SK-N-SH (cell line): Measurements from ENCODE around the gene FAM131B. TPM values are rescaled to one million over a fixed set of nuclear protein-coding genes. Genes with fewer than 3 reads are reported as not detected.

ENCODE experiments used
- CTCF ChIA-PET: fragments of 300-600, 350-600 bp; formaldehyde crosslinking; extraction: SDS; loops from one replicate; lab custom pipeline; 2021; lab: Yijun Ruan, JAX
- POLR2A ChIA-PET: fragments of 350-600 bp; sonication (Branson Sonifier 250); formaldehyde crosslinking; extraction: SDS; loops from one replicate; lab custom pipeline; 2020; ENCODE audit warnings: antibody characterized with exemption, inconsistent platforms; lab: Yijun Ruan, JAX
- DNase-seq: peaks from one replicate; pipeline ENCODE4 v3.0.0; 2012
- H2AFZ ChIP-seq: fragments of 200-600 bp; sonication (generic); 2 replicates; pipeline ENCODE4 v1.8.1; 2016; ENCODE audit warnings: antibody characterized with exemption, mild to moderate bottlenecking, low read depth
- H3F3A ChIP-seq: fragments of 200-600 bp; sonication (generic); replicated peaks from 2 replicates; pipeline ENCODE3; 2016; ENCODE audit warnings: antibody characterized with exemption, mild to moderate bottlenecking; ENCODE audit not compliant: insufficient read depth
- H3K27ac ChIP-seq, 2 experiments: fragments of 200-500 bp in 1 of 2; fragments of 200-600 bp in 1 of 2; sonication (Bioruptor generic) in 1 of 2; sonication (generic), shearing (Covaris generic) in 1 of 2; 2 replicates each; pipeline versions ENCODE4 v1.5.1 to v1.6.1; 2014 to 2016; ENCODE audit warnings: low read depth in 2 of 2, inconsistent platforms in 1 of 2, low read length in 1 of 2, mild to moderate bottlenecking in 1 of 2, mixed read lengths in 1 of 2
- H3K27me3 ChIP-seq: fragments of 200-600 bp; sonication (generic), shearing (Covaris generic); 2 replicates; pipeline ENCODE4 v1.6.1; 2016; ENCODE audit warnings: mixed run types; ENCODE audit not compliant: insufficient read depth
- H3K36me3 ChIP-seq, 2 experiments: fragments of 200-500 bp in 1 of 2; fragments of 200-600 bp in 1 of 2; sonication (Bioruptor generic) in 1 of 2; sonication (generic) in 1 of 2; replicated peaks in 1 of 2; 2 replicates each; pipeline versions ENCODE3 to v1.5.1; 2014 to 2016; ENCODE audit warnings: low read length in 1 of 2, mild to moderate bottlenecking in 1 of 2; ENCODE audit not compliant: insufficient read depth in 2 of 2, control insufficient read depth in 1 of 2
- H3K4me1 ChIP-seq, 2 experiments: fragments of 200-500 bp in 1 of 2; fragments of 200-600 bp in 1 of 2; sonication (Bioruptor generic) in 1 of 2; sonication (generic), shearing (Covaris generic) in 1 of 2; 2 replicates each; pipeline versions ENCODE4 v1.5.1 to v1.6.1; 2014 to 2016; ENCODE audit warnings: low read depth in 1 of 2, low read length in 1 of 2, mixed run types in 1 of 2; ENCODE audit not compliant: insufficient read depth in 2 of 2, control insufficient read depth in 1 of 2
- H3K4me2 ChIP-seq: fragments of 200-600 bp; sonication (generic), shearing (Covaris generic); 2 replicates; pipeline ENCODE4 v1.6.1; 2017; ENCODE audit warnings: mixed run types
- H3K4me3 ChIP-seq, 2 experiments: fragments of 200-500 bp in 1 of 2; fragments of 200-600 bp in 1 of 2; sonication (Bioruptor generic) in 1 of 2; sonication (generic), shearing (Covaris generic) in 1 of 2; 2 replicates each; pipeline versions ENCODE4 v1.5.1 to v1.8.1; 2014 to 2016; ENCODE audit warnings: low read depth in 2 of 2, inconsistent platforms in 1 of 2, low read length in 1 of 2, mild to moderate bottlenecking in 1 of 2, mixed read lengths in 1 of 2, moderate library complexity in 1 of 2
- H3K79me2 ChIP-seq: fragments of 200-600 bp; sonication (generic); 2 replicates; pipeline ENCODE4 v1.8.1; 2017; ENCODE audit warnings: mild to moderate bottlenecking; ENCODE audit not compliant: insufficient read depth
- H3K9ac ChIP-seq: fragments of 200-600 bp; sonication (generic); 2 replicates; pipeline ENCODE4 v1.6.1; 2017; ENCODE audit warnings: mixed run types
- H3K9me2 ChIP-seq: fragments of 200-600 bp; sonication (generic); 2 replicates; pipeline ENCODE4 v1.6.1; 2017; ENCODE audit warnings: mixed run types
- H3K9me3 ChIP-seq: fragments of 200-600 bp; sonication (generic); 2 replicates; pipeline ENCODE4 v1.6.1; 2017; ENCODE audit warnings: mixed run types, mild to moderate bottlenecking, moderate library complexity
- H4K20me1 ChIP-seq: fragments of 200-600 bp; sonication (generic); 2 replicates; pipeline ENCODE4 v1.6.1; 2017; ENCODE audit warnings: mild to moderate bottlenecking, mixed run types; ENCODE audit not compliant: insufficient read depth
- CHD2 ChIP-seq: fragments of 150-350 bp; IDR thresholded peaks from 2 replicates; pipeline ENCODE4 v1.6.1; 2018; ENCODE audit warnings: low read length; ENCODE audit not compliant: partially characterized antibody
- ELF1 ChIP-seq: IDR thresholded peaks from 2 replicates; pipeline ENCODE4 v1.4.0; 2012
- EP300 ChIP-seq, 2 experiments: IDR thresholded peaks; 2 replicates each; pipeline versions ENCODE4 v1.4.0 to v1.6.1; 2012; ENCODE audit warnings: borderline replicate concordance in 1 of 2, low read depth in 1 of 2, low read length in 1 of 2
- FOSL2 ChIP-seq: IDR thresholded peaks from 2 replicates; pipeline ENCODE4 v1.4.0; 2012; ENCODE audit warnings: low read depth, mild to moderate bottlenecking, moderate library complexity, borderline replicate concordance
- FOXJ3 ChIP-seq: sonication (generic); formaldehyde crosslinking; IDR thresholded peaks from 2 replicates; pipeline ENCODE4 v1.5.1; 2020; ENCODE audit warnings: mild to moderate bottlenecking, missing genetic modification reagents
- FOXM1 ChIP-seq: IDR thresholded peaks from 2 replicates; pipeline ENCODE4 v1.4.0; 2012; ENCODE audit warnings: low read depth, mild to moderate bottlenecking
- IRF3 ChIP-seq: fragments of 150-350 bp; IDR thresholded peaks from 2 replicates; pipeline ENCODE4 v1.6.1; 2016; ENCODE audit warnings: mild to moderate bottlenecking, low read depth, low read length
- JUND ChIP-seq: IDR thresholded peaks from 2 replicates; pipeline ENCODE4 v1.4.0; 2012
- NFIC ChIP-seq: IDR thresholded peaks from 2 replicates; pipeline ENCODE4 v1.4.0; 2012; ENCODE audit warnings: borderline replicate concordance
- NRF1 ChIP-seq: IDR thresholded peaks from 2 replicates; pipeline ENCODE4 v1.6.1; 2012; ENCODE audit warnings: low read depth, mild to moderate bottlenecking, low read length
- POLR2AphosphoS5 ChIP-seq: IDR thresholded peaks from 2 replicates; pipeline ENCODE4 v1.6.1; 2012; ENCODE audit warnings: low read depth, low read length
- RFX5 ChIP-seq: IDR thresholded peaks from 2 replicates; pipeline ENCODE4 v1.6.1; 2012; ENCODE audit warnings: mild to moderate bottlenecking, improper control_type of control experiment, low read length
- RXRA ChIP-seq: IDR thresholded peaks from 2 replicates; pipeline ENCODE4 v1.4.0; 2012; ENCODE audit warnings: low read depth, mild to moderate bottlenecking, borderline replicate concordance
- SIN3A ChIP-seq: IDR thresholded peaks from 2 replicates; pipeline ENCODE4 v1.6.1; 2012; ENCODE audit warnings: low read depth, mild to moderate bottlenecking, low read length, moderate library complexity, borderline replicate concordance
- SMC3 ChIP-seq: IDR thresholded peaks from 2 replicates; pipeline ENCODE4 v1.6.1; 2012; ENCODE audit warnings: low read depth, low read length, improper control_type of control experiment
- TAF1 ChIP-seq: IDR thresholded peaks from 2 replicates; pipeline ENCODE4 v1.6.1; 2012; ENCODE audit warnings: low read depth, mild to moderate bottlenecking, low read length, moderate library complexity, borderline replicate concordance
- TCF12 ChIP-seq: IDR thresholded peaks from 2 replicates; pipeline ENCODE4 v1.4.0; 2012
- TEAD4 ChIP-seq: IDR thresholded peaks from 2 replicates; pipeline ENCODE4 v1.4.0; 2012; ENCODE audit warnings: mild to moderate bottlenecking, borderline replicate concordance; ENCODE audit not compliant: insufficient read depth
- YY1 ChIP-seq: IDR thresholded peaks from 2 replicates; pipeline ENCODE4 v1.4.0; 2012; ENCODE audit warnings: low read depth, mild to moderate bottlenecking
- whole genome bisulfite sequencing: methylation state at CpG from one replicate; pipeline ENCODE4 v1.1.6; 2017; ENCODE audit warnings: low lambda C conversion rate; 5-methylcytosine and 5-hydroxymethylcytosine counted together
- polyA plus RNA-seq, 3 experiments: library from polyadenylated mRNA; depleted of rRNA; stranded (reverse); fragments of >200 nt; gene quantifications; 2 replicates each; pipeline ENCODE4 v1.2.3, GENCODE V29; 2012
- TF ChIP-seq, protein P1 (sequence below): IDR thresholded peaks from 2 replicates; pipeline ENCODE4; 2012
- TF ChIP-seq, protein P2 (sequence below): IDR thresholded peaks from 2 replicates; pipeline ENCODE4 v1.4.0; 2012; ENCODE audit warnings: low read depth

The FAM131B gene
- polyA plus RNA-seq, 1 of the 3 experiments (the other 2 are of a cell fraction) = 43.6 TPM

GRCh38 chr7:143382126-143382790 lies 19.7 kb upstream of the FAM131B start:
- Histone ChIP-seq H3K9me3 (no peaks in the 10 kb centered on the region), H3K4me1 (peaks cover 23 to 54% of the 10 kb centered on the region in 2 experiments; a peak in 3 of 4 replicates), H3K9ac (peak overlapping the region; percentile 99), H4K20me1 (peaks cover 54% of the 10 kb centered on the region), H3K4me3 (peak overlapping the region; percentile 79 to 99), H3K4me2 (peak overlapping the region; percentile 100), H3K79me2 (peaks cover 98% of the 10 kb centered on the region), H3K27ac (peak overlapping the region; percentile 91 to 100), H3K36me3 (peaks cover 23 to 45% of the 10 kb centered on the region in 2 experiments), H3F3A (peaks cover 25% of the 10 kb centered on the region), H3K27me3 (no peaks in the 10 kb centered on the region), H2AFZ (no peak overlapping the region), H3K9me2 (no peaks in the 10 kb centered on the region)
- POLR2A ChIA-PET = interaction anchor here (0.7 kb wide), 2 partner anchors 94 to 119 kb away, joined by 4 read pairs; partner anchors contain the start of genes CASP2 and GSTK1
- CTCF ChIA-PET = interaction anchor here (1.0 to 5.8 kb wide), 6 partner anchors 12 to 794 kb away, joined by 3 to 50 read pairs (median 10); no protein-coding TSS in a partner anchor
- DNase-seq = no peak
- 17% methylated on average over 18 of the region's 21 CpGs for WGBS
- TF ChIP-seq SMC3 (no peak), SIN3A (0 out of 2 replicates have a peak, but pooled peaks have one; percentile 5), TEAD4 (peak; percentile 2; the same call in 1 of the 2 replicates)

DNA sequence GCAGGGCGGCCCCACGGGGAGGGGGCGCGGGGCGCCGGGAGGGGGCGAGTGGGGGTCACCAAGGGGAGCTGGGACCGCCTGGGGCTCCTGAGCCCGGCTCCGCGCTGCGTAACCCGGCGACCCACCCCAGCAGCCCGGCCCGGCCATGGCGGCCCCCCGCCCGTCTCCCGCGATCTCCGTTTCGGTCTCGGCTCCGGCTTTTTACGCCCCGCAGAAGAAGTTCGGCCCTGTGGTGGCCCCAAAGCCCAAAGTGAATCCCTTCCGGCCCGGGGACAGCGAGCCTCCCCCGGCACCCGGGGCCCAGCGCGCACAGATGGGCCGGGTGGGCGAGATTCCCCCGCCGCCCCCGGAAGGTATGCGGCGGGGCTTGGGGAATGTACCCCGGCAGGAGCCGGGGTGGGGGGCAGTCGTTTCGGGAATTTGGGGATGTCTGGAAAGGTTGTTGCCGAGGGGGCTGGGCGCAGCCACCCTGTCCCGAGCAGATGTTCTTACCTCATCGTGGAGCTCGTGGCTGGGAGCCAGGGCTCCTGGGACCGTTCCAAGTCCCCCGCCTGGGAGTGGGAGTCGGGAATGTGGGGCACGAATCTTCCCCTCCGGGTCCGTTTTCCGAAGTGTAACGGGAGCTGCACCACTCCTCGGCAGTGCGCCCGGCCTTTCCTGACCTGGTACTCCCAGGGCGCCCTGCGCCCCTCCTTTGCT lies 19.1 kb upstream of the FAM131B start:
- no peak for TF ChIP-seq FOXM1
- TF ChIP-seq TEAD4 = peak; percentile 7; the same call in 1 of the 2 replicates
- TF ChIP-seq ELF1 = no peak
- no peak for TF ChIP-seq RFX5
- peak; percentile 66 for TF ChIP-seq SIN3A
- TF ChIP-seq TAF1 = no peak; the same call in 1 of the 2 replicates
- TF ChIP-seq NFIC = peak; percentile 96
- peak in 1 of 2 experiments; percentile 36; a peak in 1 of 4 replicates for TF ChIP-seq EP300 (IDR thresholded peaks at IDR 0.05; ENCODE audit: borderline replicate concordance in 1 of 2, low read depth in 1 of 2, low read length in 1 of 2)
- TF ChIP-seq JUND = peak; percentile 1; the same call in 1 of the 2 replicates
- TF ChIP-seq NRF1 = no peak
- TF ChIP-seq, protein P1, sequence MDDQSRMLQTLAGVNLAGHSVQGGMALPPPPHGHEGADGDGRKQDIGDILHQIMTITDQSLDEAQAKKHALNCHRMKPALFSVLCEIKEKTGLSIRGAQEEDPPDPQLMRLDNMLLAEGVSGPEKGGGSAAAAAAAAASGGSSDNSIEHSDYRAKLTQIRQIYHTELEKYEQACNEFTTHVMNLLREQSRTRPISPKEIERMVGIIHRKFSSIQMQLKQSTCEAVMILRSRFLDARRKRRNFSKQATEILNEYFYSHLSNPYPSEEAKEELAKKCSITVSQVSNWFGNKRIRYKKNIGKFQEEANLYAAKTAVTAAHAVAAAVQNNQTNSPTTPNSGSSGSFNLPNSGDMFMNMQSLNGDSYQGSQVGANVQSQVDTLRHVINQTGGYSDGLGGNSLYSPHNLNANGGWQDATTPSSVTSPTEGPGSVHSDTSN = 0 out of 2 replicates have a peak, but pooled peaks have one; percentile 8
- TF ChIP-seq, protein P2, sequence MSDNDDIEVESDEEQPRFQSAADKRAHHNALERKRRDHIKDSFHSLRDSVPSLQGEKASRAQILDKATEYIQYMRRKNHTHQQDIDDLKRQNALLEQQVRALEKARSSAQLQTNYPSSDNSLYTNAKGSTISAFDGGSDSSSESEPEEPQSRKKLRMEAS = peak; percentile 50
- no peak for TF ChIP-seq SMC3
- no peak for TF ChIP-seq YY1
- no peak for TF ChIP-seq FOXJ3 (CRISPR knock-in tag)
- no peak for TF ChIP-seq RXRA
- TF ChIP-seq FOSL2 = no peak
- TF ChIP-seq CHD2 = peak; percentile 44
- TF ChIP-seq TCF12 = peak; percentile 81
- peak; percentile 54 for TF ChIP-seq POLR2AphosphoS5
- no peak for TF ChIP-seq IRF3
- Histone ChIP-seq H3F3A (peaks cover 23% of the 10 kb centered on the region), H2AFZ (no peak overlapping the region), H3K36me3 (peaks cover 16 to 42% of the 10 kb centered on the region in 2 experiments), H3K9me2 (no peaks in the 10 kb centered on the region), H3K27me3 (no peaks in the 10 kb centered on the region), H3K9ac (peak overlapping the region; percentile 99), H3K4me2 (peak overlapping the region; percentile 100), H3K9me3 (no peaks in the 10 kb centered on the region), H3K4me3 (peak overlapping the region; percentile 79 to 99), H3K79me2 (peaks cover 94% of the 10 kb centered on the region), H3K4me1 (peaks cover 23 to 51% of the 10 kb centered on the region in 2 experiments; a peak in 3 of 4 replicates), H4K20me1 (peaks cover 48% of the 10 kb centered on the region), H3K27ac (peak overlapping the region; percentile 91 to 100)
- ChIA-PET POLR2A (interaction anchor here (0.7 kb wide), 2 partner anchors 94 to 118 kb away, joined by 4 read pairs; partner anchors contain the start of genes CASP2 and GSTK1), CTCF (interaction anchor here (1.0 to 5.8 kb wide), 7 partner anchors 12 to 793 kb away, joined by 3 to 50 read pairs (median 9); partner anchors contain the start of gene EPHA1)
- peak; percentile 89 for DNase-seq
- WGBS = 2% methylated on average over 22 of the region's 64 CpGs
